GM19238 (cell line): Measurements from ENCODE around the gene BCAR3.

Experiments
- DNase-seq: peaks from one replicate; pipeline ENCODE4 v3.0.0; 2011; ENCODE audit warnings: low spot score; ENCODE audit not compliant: insufficient read length

The BCAR3 gene

GRCh38 chr1:93578911-93579825, 102.5 kb downstream of the BCAR3 start:
- DNase-seq: no peak

GRCh38 chr1:93578433-93578830, 103.2 kb downstream of the BCAR3 start:
- no peak for DNase-seq

GRCh38 chr1:93577536-93578432, 103.9 kb downstream of the BCAR3 start:
- DNase-seq: no peak

DNA sequence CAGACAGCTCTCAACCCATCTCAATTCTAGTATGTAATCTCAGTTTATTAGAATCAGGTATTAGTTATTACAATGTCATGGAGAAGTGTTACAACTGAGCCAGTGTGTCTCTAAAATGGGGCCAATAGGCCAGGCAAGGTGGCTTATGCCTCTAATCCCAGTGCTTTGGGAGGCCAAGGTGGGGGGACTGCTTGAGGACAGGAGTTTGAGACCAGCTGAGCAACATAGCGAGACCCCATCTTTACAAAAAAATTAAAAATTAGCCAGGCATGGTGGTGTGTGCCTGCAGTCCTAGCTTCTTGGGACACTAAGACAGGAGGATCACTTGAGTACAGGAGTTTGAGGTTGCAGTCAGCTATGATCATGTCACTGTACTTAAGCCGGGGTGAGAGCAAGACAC, 104.9 kb downstream of the BCAR3 start:
- no peak for DNase-seq

DNA sequence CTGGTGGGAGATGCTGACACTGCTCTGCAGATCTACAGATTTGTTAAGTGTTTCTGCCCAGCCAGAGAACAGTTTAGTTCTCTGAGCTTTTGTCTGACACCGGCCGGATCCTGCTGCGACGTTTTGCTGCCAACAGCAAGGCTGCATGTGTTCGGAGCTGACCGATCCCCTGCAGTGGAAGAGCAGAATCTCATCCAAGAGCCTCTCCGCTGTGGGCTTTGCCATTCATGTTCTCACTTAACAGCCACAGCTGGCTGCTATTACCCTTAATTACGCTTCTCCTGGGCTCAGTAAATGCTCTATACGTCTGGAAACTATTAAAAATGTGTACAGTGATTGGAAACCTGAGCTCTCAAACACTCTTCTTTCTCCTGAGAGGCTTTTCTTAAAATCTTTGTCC, 105.3 kb downstream of the BCAR3 start:
- no peak for DNase-seq

DNA sequence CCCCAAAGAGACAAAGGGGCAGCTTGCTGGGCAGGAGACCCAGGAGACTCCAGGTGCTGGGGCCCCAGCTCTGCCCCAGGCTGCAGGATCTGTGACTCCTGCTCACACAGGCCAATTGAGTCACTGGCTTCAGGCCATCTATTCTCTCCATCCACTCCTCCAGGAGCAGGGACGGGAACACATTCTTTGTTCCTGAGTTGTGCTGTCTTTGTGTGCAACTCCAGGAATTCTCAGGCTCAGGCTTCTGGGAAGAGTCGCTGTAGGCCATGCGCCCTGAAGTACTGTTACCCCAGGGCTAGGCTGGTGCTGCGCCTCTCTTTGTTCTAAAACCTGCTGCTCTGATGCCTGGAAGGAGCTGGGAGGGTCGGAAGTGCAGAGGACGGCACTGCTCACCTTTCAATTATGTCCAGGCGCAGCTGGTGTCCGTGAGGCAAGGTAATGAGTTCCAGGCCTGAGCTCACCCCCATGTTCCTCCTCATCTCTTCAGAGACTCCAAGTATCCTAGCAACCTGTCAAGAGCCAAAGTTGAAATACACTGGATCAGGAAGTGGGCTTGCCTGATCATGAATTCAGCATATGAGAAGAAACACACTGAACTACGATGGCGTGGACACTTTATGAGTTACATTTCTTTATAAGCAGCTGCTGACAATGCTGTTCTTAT, 105.9 kb downstream of the BCAR3 start:
- no peak for DNase-seq

DNA sequence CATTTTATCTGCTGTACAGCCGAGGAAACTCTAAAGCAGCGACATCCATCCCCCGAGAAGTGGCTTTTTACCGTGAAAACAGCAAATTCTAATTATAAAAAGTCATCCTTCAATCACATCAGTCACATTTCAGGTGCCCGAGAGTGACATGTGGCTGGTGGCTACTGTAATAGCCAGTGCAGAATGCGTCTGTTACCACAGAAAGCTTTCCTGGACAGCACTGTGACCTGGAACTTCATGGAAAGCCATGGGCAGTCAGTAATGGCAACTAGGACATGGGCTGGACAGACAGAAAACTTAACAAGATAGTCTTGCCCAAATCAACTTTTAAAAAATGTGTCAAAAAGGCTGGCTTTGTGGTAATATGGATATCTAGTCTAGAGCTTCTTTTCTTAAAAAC, 106.6 kb downstream of the BCAR3 start:
- DNase-seq: no peak

GRCh38 chr1:93574511-93574910, 107.1 kb downstream of the BCAR3 start:
- no peak for DNase-seq

GRCh38 chr1:93573940-93574469, 107.6 kb downstream of the BCAR3 start:
- DNase-seq: no peak

DNA sequence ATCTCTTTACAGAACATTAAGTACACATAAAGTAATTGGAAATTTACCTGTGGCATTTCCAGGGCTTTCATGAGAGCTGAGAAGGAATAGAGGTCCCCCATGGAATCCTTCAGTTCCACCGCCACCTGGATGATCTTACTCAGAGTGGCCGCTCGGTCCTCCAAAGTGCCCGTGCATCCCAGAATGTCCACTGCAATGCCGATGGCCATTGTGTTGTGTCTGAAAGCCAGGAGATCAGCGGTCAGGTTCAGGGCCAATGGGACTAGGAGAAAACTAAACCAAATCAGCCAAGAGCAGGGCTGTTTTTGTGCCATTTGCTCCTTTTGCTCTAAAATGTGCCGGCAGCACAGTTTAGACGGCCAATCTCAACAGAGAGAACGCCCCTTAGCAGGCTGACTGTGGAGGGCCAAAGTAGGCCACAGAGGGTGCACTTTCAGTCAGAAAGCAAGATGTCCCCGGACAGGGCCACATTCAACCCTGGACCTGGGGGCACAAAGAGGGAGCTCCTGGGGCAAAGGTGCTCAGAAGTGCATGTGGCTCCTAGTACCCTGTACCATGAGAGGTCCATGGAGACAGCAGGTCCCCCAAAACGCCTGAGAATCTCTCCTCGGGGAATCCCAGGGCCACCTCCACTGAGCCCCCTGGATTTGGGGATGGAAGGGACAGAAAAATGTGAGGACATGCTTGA, 109.9 kb downstream of the BCAR3 start:
- DNase-seq: no peak

- DNase-seq: no peak
Measured at GRCh38 chr1:93569489-93569888, 112.1 kb downstream of the BCAR3 start.

GRCh38 chr1:93567255-93567918, 114.2 kb downstream of the BCAR3 start:
- no peak for DNase-seq

DNA sequence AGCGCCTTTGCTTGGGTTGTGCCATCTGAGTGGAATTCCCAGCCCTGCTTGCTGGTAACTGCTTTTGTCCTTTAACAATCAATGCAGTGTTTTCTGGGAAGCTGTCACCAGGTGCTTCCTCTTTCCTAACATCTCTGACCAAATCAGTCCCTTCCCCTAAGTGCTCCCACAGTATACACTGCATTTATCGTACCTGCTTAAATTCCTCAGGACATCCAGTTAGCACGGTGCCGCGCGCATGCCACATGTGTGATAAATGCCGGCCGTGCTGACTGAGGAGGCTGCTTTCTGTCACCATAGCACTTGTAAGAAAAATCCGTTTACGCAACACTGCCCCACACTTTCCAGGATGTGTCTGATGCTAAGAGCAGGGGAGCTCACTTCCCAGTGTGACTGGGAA, 115.4 kb downstream of the BCAR3 start:
- DNase-seq: no peak

DNA sequence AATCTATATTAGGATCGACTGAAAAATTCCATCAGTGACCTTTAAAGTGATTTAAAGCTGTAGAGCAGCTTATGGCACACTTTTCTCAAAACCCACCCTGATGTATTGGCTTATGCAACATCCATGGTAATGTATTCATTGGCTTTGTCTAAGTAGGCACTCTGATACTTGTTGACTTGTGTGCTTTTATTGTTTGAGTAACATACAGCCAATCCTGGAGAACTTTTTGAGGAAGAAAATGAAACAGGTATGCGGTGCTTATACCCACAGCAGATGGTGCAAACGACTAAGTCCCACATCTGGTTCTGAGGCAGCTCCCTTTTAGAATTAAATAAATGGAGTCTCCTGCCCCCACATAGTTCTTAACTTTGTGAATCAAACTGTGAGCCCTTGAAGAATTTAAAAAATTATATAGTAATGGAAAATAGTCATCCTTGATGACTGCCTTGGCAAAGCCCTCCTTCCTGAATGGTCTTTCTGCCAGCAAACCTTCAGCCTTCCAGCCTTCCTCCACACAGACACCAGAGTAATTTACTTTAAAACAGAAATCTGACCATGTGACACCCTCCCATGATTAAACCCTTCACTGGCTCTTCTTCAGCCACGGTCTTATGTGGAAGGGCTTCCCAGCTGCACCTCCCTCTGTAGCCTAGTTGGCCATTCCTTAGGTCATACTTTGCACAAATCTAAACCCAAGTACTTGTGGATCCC, 116.0 kb downstream of the BCAR3 start:
- no peak for DNase-seq

DNA sequence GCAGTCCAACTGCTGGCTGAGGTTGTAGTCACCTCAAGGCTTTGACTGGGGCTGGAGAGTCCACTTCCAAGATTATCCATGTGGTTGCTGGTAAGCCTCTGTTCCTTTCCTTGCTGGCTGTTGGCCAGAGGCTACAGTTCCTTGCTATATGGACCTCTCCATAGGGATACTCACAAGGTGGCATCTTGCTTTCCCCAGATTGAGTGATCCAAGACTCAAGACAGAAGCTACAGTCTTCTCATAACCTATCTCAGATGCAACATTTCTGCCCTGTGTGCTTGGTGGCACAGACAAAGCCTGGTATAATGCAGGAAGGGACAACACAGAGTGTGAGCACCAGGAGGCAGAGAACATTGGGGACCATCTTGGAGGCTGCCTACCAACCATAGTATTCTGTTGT, 121.9 kb downstream of the BCAR3 start:
- no peak for DNase-seq

DNA sequence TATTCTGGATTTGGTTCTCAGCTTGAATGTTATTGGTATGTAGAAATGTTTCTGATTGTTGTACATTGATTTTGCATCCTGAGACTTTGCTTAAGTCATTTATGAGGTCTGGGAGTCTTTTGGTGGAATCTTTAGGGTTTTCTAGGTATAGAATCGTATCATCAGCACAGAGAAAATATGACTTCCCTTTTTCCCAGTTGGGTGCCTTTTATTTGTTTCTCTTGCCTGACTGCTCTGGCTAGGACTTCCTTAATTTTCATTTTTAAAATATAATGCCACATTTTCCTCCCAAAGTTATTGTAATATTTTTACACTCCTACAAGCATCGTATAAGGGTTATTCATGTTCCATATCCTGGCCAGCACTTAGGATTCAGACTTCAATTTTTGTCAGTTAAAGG, 122.6 kb downstream of the BCAR3 start:
- no peak for DNase-seq

DNA sequence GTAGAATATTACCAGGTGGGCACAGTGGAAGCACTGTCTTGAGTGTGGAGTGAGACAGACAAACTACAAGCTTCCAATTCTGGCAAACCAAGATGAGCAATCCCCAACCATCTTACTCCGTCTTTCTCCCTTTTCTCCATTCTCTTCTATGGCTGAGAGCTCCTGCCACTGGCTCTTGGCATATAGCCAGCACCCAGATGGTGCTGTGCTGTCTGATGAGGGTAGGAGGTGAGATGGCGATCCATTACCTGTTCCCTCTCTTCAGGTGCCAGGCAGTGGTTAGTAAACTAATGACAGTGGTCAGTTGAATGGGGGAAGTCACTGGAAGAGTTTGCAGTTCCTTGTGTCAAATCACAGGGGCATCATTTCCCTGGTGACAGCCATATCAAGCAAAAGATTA, 125.3 kb downstream of the BCAR3 start:
- DNase-seq: no peak

DNA sequence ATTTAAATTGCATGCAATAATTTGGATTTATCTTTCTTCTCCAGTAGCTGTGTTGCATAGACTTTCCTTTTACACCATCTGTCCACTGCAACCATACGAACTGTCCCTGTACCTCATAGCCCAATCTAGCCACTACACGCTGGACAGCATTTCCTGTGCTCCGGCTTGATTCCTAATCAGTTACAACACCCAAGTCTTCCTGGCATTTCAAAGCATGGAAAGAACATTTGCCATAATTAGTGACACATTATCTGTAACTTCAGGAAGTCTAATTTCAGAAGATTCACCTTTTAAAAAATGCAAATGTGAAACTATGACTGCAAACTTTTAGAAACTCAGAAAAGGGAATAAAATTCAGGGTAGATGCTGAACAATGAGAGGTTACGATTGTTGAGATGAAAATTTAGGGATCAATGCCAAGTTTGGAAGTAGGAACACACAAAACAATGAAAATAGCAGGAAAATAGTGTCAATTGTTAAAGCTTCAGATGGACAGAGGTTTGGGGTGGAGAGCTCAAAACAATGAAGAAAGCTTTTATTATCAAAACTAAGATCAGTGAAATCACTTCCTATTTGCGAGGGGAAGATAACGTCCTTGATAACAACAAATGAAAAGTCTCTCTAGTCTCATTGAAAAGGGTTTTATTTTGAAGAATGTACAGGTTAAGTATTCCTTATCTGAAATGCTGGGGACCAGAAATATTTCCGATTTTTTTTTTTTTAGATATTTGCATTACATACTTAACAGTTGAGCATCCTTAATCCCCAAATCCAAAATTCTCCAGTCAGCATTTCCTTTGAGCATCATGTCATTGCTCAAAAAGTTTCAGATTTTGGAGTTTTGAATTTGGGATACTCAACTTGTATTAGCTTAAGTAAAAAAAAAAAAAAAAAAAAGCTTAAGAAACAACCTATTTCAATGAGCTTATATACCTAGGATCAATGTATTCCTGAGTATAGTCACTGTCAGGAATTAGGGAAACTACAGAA, 126.5 kb downstream of the BCAR3 start:
- DNase-seq: no peak
